DND-41 (cell line): ENCODE results near the gene ACCS.

Experiments
- EZH2 ChIP-seq: IDR thresholded peaks from 3 replicates; pipeline ENCODE4 v1.6.1; 2012; ENCODE audit warnings: borderline replicate concordance, low read depth, mild to moderate bottlenecking, moderate library complexity, low read length, inconsistent platforms; ENCODE audit not compliant: severe bottlenecking
- TF ChIP-seq, protein P1 (sequence below): IDR thresholded peaks from 2 replicates; pipeline ENCODE4 v1.5.1; 2012; ENCODE audit warnings: borderline replicate concordance, low read length, moderate library complexity, mild to moderate bottlenecking; ENCODE audit not compliant: poor library complexity, severe bottlenecking; ENCODE audit errors: extremely low read depth

GRCh38 chr11:44024977-44025376 is 41.1 kb upstream of the ACCS start:
- TF ChIP-seq, protein P1, sequence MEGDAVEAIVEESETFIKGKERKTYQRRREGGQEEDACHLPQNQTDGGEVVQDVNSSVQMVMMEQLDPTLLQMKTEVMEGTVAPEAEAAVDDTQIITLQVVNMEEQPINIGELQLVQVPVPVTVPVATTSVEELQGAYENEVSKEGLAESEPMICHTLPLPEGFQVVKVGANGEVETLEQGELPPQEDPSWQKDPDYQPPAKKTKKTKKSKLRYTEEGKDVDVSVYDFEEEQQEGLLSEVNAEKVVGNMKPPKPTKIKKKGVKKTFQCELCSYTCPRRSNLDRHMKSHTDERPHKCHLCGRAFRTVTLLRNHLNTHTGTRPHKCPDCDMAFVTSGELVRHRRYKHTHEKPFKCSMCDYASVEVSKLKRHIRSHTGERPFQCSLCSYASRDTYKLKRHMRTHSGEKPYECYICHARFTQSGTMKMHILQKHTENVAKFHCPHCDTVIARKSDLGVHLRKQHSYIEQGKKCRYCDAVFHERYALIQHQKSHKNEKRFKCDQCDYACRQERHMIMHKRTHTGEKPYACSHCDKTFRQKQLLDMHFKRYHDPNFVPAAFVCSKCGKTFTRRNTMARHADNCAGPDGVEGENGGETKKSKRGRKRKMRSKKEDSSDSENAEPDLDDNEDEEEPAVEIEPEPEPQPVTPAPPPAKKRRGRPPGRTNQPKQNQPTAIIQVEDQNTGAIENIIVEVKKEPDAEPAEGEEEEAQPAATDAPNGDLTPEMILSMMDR = no peak
- no peak for TF ChIP-seq EZH2
